Inferior parietal cortex (tissue), 1 donor: ENCODE results near the gene PDIA6.

Source experiments
- DNase-seq: peaks from one replicate; pipeline ENCODE4 v3.0.0-alpha.2; 2016; ENCODE audit errors: extremely low spot score

Gene PDIA6

GRCh38 chr2:10764096-10764785 is 48.3 kb downstream of the PDIA6 start:
- DNase-seq: no peak

GRCh38 chr2:10763461-10763800 is 49.2 kb downstream of the PDIA6 start:
- DNase-seq: no peak

DNA sequence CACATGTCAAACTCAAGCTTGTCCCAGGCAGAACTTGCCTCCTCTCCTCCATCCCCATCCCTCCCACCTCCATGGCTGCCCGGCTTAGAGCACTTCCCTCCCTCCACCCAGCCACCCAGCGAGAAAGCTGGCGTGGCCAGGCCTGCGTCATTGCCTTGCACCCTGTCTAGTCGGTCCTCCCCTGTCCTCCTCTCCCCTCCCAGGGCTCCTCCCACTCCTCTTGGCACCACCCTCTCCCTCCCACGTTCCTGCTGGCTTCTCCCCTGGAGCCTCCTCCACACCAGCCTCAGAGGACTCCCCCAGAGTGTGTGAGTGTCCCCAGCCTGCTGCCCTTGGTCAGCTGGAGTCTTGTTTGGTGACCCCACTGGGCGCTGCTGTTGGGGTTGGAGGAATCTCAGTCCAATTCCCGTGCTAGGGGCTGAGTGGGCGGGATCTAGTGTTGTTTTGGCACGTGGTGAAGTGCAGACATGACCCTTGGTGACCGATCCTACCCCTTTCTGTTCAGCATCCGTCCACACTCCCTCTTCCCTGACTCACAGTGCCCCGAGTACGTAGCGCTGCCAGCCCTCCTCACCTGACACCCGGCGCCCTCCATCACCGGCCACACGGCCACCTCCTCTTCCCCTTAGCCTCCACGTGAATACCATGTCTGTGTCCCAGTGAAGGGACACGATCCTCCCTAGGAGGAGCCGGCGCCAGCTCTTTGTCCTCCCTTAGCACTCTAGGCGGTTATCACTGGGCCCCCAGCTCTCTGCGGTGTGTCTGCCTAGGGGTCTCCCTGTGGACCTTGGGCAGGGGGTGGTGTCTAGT is 49.7 kb downstream of the PDIA6 start:
- no peak for DNase-seq

GRCh38 chr2:10761591-10761990 is 51.0 kb downstream of the PDIA6 start:
- no peak for DNase-seq

DNA sequence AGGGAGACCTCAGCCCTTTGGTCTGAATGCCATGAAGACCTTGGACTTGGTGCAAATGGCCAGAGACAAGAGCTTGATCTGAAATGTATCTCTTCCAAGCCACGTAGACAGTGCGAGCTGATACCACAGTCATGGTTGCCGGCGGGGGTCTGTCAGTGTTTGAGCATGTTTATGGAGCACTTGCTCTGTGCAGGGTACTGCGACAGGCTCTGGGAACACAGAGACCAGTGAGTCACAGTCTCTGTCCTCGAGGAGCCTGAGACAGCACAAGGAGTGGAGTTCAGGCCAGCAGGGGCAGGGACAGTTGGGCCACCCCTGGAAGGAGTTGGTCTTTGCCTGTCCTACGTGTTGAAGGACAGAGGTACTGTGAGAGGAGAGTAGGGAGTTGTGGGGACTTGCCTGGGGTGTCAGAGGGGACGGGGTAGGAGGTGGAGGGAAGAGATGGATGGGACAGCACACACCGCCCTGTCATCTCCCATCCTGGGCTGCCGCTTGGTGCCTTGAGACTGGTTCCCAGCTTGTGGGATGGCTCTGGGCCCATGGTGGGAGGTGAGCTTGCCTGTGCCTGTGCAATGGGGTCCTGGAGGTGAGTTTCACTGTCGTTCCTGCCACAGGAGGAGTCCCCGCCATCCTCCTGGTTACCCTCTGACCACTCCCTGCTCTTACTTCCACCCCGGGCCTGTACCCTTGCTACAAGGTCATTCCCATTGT is 51.6 kb downstream of the PDIA6 start:
- no peak for DNase-seq

DNA sequence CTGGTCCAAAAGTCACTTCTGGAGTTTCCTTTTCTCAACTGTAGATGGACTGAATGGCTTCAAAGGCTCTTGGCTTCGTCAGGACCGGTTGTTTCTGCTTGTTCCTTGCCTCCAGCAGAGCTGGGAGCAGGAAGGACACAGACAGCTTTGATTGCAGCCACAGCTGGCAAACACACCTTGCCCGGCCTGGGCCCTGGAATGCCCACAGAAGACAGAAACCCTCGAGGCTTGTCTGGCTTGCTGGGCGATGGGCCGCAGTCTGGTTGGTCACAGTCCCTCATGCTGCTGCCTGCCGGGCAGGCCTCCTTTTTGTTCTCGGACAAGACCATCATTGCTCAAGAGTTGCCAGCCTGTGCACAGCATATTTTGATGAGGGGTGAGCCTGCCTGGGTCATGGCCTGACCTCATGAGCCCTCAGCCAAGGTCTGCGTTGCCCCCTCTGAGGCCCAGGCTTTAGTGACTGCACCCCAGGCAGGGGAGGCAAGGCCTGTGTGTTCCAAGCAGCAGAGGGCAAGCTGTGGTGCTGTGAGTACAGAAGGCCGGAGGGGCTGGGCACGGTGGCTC is 53.4 kb downstream of the PDIA6 start:
- DNase-seq: no peak

DNA sequence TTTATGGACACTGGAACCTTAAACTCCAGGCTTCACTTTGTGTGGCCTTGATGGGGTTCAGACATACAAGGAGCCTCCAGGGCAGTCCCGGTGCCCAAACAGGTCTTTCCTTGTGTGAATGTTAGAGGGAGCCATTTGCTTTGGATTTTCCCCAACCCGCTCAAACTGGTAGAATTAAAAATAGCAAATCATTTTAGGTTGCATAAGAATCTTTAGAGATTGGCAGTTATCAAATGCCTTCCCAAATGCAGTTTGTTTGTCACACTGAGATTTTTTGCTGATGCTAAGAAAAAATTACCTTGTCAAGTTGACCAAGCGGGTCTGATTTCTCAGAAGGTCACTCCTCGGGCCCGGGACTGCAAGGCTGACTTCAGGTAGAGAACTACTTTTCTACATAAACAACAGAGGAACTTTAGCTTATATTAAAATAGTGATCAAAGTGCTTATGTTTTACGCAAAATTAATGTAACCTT is 54.7 kb downstream of the PDIA6 start:
- DNase-seq: no peak

- no peak for DNase-seq
Measured at GRCh38 chr2:10755621-10756020, 57.0 kb downstream of the PDIA6 start.

- no peak for DNase-seq
Measured at GRCh38 chr2:10753876-10754275, 58.7 kb downstream of the PDIA6 start.

DNA sequence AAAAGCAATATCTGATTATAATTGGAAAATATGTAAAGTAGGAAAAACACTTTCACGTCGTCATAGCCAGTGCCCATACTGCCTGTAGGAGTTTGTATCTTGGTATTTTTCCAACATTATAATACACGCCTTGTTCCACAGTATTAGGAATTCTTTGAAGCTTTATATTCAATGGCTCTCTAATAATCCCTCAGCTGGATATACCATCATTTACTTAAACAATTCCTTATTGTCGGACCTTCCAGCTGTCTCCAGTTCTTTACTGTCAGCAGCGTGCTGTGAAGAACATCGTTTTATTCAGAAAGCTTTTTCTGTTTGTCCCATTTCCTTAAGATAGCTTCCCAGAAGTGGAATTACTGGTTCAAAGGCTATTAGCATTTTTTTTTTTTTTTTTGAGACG is 59.4 kb downstream of the PDIA6 start:
- no peak for DNase-seq

- DNase-seq: no peak
Measured at GRCh38 chr2:10752236-10752635, 60.3 kb downstream of the PDIA6 start.

DNA sequence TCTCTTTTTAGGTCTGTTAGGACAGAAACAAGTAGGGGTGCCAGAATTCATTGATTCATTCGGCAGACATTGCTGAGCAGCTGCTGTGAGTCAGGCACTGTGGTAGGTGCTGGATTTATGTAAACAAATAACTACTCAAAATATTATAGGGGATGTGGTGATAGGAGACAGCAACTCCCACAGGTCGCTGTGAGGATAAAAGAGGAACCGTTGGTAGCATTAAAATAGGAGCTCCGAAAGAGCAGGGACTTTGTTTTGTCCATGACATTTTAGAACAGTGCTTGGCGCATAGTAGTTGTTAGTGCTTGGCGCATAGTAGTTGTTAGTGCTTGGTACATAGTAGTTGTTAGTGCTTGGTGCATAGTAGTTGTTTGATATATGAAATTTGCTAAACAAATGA is 62.0 kb downstream of the PDIA6 start:
- DNase-seq: no peak

GRCh38 chr2:10742666-10743065 is 69.9 kb downstream of the PDIA6 start:
- no peak for DNase-seq

- no peak for DNase-seq
Measured at GRCh38 chr2:10741139-10741538, 71.4 kb downstream of the PDIA6 start.

- DNase-seq: no peak
Measured at GRCh38 chr2:10740226-10740625, 72.4 kb downstream of the PDIA6 start.

DNA sequence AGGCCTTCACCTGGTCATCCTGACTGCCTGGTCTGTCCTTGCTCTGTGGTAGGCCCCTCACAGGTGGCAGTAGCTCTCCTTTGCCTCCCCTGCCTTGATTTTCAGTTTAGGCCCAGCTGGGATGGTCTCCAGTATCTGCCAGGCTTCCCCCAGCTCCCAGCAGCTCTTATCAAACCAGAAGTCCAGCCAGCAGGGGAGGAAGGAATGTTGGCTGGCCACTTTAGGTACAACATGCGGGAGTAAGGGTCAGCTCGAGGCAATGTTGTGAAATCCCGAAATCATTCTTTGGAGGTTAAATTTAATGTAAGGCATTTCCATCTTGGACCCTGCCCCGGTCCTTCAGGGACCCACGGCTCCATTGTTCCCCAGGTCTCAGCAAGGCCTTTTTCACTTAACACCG is 74.4 kb downstream of the PDIA6 start:
- DNase-seq: no peak

DNA sequence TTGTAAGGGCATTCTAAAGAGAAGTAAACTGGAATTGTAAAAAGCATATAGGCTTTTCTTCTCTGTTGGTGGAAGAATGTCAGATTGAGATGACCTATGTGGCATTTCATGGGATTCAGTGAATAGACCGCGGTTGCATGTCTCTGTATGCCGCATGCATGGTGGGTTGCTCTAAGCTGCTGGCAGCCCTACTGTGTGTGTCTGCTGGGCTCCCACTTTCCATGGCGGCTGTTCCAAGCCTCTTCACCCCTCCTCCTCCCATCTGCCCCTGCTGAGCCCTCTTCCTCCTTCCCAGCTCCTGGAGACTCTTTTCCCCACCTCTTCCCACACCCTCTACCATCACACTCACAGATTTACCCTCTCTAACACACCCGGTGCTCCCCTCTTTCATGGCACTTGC is 78.6 kb downstream of the PDIA6 start:
- DNase-seq: no peak

DNA sequence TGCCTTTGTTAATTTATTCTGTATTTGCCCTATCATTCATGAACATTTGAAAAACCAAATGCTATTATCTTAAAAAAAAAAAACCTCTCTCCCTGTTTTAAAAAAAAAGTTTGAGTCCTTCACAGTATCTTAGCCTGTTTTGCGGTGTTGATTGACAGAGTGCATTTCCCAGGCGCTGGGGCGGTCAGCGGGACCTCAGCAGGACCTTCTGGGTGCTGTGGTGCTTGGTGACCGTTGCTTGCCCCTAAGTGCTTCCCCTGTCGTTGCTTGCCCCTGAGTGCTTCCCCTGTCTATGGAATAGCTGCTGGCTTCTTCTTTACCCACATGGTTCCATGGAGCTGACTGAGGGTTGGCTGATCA is 79.0 kb downstream of the PDIA6 start:
- no peak for DNase-seq
